Mesendoderm (in vitro differentiated cells): ENCODE results near the gene LONP1.
A peak's percentile ranks its signal among the peaks of the same experiment; 100 is the strongest.

Source experiments
- DNase-seq: peaks from one replicate; pipeline ENCODE4 v3.0.0; 2013
- H2AK5ac ChIP-seq: 2 replicates; pipeline ENCODE4 v1.6.1; 2013; ENCODE audit warnings: low read length, inconsistent platforms
- H2BK120ac ChIP-seq: 2 replicates; pipeline ENCODE4 v1.6.1; 2013; ENCODE audit warnings: low read depth, mild to moderate bottlenecking, low read length, moderate library complexity, mixed read lengths
- H2BK15ac ChIP-seq: replicated peaks from 2 replicates; pipeline ENCODE4 v1.6.1; 2013; ENCODE audit warnings: low read depth, mild to moderate bottlenecking, moderate library complexity
- H2BK5ac ChIP-seq: 2 replicates; pipeline ENCODE4 v1.6.1; 2013; ENCODE audit warnings: low read length, inconsistent platforms
- H3K18ac ChIP-seq: 2 replicates; pipeline ENCODE4 v1.6.1; 2013; ENCODE audit warnings: mild to moderate bottlenecking, low read length, mixed read lengths
- H3K23ac ChIP-seq: one replicate; pipeline ENCODE4 v1.6.1; 2013; ENCODE audit warnings: low read length
- H3K27ac ChIP-seq: 2 replicates; pipeline ENCODE4 v1.5.1; 2013; ENCODE audit warnings: low read depth, mild to moderate bottlenecking, inconsistent platforms, low read length, moderate library complexity
- H3K27me3 ChIP-seq: 2 replicates; pipeline ENCODE4 v1.6.1; 2013; ENCODE audit warnings: low read length, control low read depth, mild to moderate bottlenecking, inconsistent platforms; ENCODE audit not compliant: insufficient read depth, poor library complexity
- H3K36me3 ChIP-seq: 2 replicates; pipeline ENCODE4 v1.6.1; 2013; ENCODE audit warnings: low read length, inconsistent platforms; ENCODE audit not compliant: control insufficient read depth, insufficient read depth
- H3K4ac ChIP-seq: one replicate; pipeline ENCODE4 v1.6.1; 2013; ENCODE audit warnings: low read depth, mild to moderate bottlenecking, low read length, moderate library complexity
- H3K4me1 ChIP-seq: 2 replicates; pipeline ENCODE4 v1.6.1; 2013; ENCODE audit warnings: low read depth, low read length, inconsistent platforms; ENCODE audit not compliant: control insufficient read depth
- H3K4me2 ChIP-seq: 2 replicates; pipeline ENCODE4 v1.6.1; 2013; ENCODE audit warnings: low read length
- H3K4me3 ChIP-seq: 2 replicates; pipeline ENCODE4 v1.5.1; 2013; ENCODE audit warnings: mild to moderate bottlenecking, low read length
- H3K56ac ChIP-seq: one replicate; pipeline ENCODE4 v1.6.1; 2013; ENCODE audit warnings: low read length
- H3K79me1 ChIP-seq: 2 replicates; pipeline ENCODE4 v1.6.1; 2013; ENCODE audit warnings: low read length, inconsistent platforms
- H3K79me2 ChIP-seq: 2 replicates; pipeline ENCODE4 v1.6.1; 2013; ENCODE audit warnings: mild to moderate bottlenecking, low read length; ENCODE audit not compliant: control insufficient read depth, insufficient read depth
- H3K9ac ChIP-seq: 2 replicates; pipeline ENCODE4 v1.6.1; 2013; ENCODE audit warnings: low read length, inconsistent platforms
- H4K5ac ChIP-seq: one replicate; pipeline ENCODE4 v1.6.1; 2013; ENCODE audit warnings: low read length
- H4K8ac ChIP-seq: one replicate; pipeline ENCODE4 v1.6.1; 2013; ENCODE audit warnings: low read depth, mild to moderate bottlenecking, control low read depth, low read length, moderate library complexity
- WGBS: extraction: QIAGEN DNeasy Blood & Tissue Kit; methylation state at CpG from one replicate; pipeline ENCODE4 v1.1.7; 2013; ENCODE audit warnings: low lambda C conversion rate, missing lambda C conversion rate; ENCODE audit not compliant: insufficient coverage; ENCODE audit errors: extremely low coverage; 5-methylcytosine and 5-hydroxymethylcytosine counted together

LONP1 gene

DNA sequence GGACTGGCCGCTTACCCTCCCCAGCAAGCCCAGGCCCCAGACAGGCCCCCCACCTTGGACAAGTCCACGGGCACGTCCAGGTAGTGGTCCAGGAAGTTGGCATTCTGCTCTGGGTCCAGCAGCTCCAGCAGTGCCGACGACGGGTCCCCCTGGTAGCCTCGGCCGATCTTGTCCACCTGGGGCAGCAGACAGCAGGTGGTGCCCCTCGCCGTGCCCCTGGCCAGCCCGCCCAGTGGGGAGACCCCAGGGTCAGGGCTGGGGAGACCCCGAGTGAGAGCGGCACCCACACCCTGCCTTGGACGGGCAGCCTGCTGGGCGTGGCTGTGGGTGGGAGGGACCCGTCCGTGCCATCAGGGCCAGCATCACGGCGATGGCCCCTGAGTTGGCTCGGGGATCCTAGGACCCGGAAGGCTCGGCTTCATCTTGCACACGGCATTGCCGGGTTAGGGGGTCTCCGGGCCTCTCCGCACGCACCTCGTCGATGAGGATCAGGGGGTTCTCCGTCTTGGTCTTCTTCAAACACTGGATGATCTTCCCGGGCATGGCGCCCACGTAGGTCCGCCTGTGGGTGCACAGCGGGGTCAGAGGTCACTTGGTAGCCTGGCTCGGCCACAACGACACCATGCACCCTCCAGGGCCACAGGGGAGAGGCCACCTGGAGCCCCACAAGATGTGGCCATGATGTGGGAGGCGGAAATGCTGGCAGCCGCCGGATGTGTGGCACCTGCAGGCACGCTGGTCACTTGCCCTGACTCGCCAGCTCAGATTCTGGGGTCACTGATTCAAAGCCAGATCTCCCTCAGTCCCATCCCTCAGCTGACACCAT, 23.5 kb downstream of the LONP1 start:
- H4K5ac ChIP-seq = no peak overlapping the region
- no peak overlapping the region for H3K18ac ChIP-seq
- H3K23ac ChIP-seq = no peak overlapping the region
- peaks cover 24% of the 10 kb centered on the region for H3K79me2 ChIP-seq
- H3K27ac ChIP-seq = no peak overlapping the region
- H3K4ac ChIP-seq = no peak overlapping the region
- DNase-seq = no peak
- peaks cover 12% of the 10 kb centered on the region for H3K79me1 ChIP-seq
- H2BK120ac ChIP-seq = no peak overlapping the region
- H3K9ac ChIP-seq = no peak overlapping the region
- peaks cover 20% of the 10 kb centered on the region for H3K36me3 ChIP-seq
- H2BK15ac ChIP-seq = no peak overlapping the region
- no peak overlapping the region for H2AK5ac ChIP-seq
- no peaks in the 10 kb centered on the region for H3K4me1 ChIP-seq
- H4K8ac ChIP-seq = no peak overlapping the region
- H3K56ac ChIP-seq = no peak overlapping the region
- no CpG with 5 or more reads among the region's 42 CpGs for WGBS
- H3K4me3 ChIP-seq = no peak overlapping the region
- no peak overlapping the region for H3K4me2 ChIP-seq
- no peaks in the 10 kb centered on the region for H3K27me3 ChIP-seq
- no peak overlapping the region for H2BK5ac ChIP-seq

DNA sequence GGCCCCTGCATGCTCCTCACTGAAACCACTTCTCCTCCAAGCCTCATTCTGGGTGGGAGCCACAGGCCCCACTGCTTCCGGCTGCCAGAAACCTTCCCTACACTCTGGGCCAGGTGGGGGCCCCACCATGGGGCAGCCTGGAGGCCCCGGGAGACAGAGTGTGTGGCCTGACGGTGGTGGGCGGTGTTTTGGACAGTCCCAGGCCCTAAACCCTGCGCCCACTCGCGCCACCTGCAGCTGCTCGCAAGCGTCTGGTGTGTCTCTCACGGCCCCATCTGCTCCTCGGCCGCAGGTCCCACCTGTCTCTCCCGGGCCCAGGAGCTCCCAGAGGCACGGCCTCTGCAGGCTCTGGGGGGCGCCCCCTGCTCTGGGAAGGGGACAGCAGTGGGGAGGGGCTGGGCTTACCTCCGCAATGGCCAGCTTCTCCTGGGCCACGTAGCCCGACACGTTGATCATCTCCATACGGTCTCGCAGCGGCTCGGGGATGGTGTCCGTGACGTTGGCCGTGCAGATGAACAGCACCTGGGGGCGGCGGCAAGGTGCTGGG, 24.2 kb downstream of the LONP1 start:
- WGBS = no CpG with 5 or more reads among the region's 28 CpGs
- Histone ChIP-seq H3K79me1 (peaks cover 12% of the 10 kb centered on the region), H3K56ac (no peak overlapping the region), H2AK5ac (no peak overlapping the region), H2BK15ac (no peak overlapping the region), H3K36me3 (peaks cover 20% of the 10 kb centered on the region), H3K18ac (no peak overlapping the region), H3K27ac (no peak overlapping the region), H3K79me2 (peaks cover 30% of the 10 kb centered on the region), H3K4ac (no peak overlapping the region), H3K4me2 (no peak overlapping the region), H2BK5ac (no peak overlapping the region), H4K8ac (no peak overlapping the region), H3K27me3 (no peaks in the 10 kb centered on the region), H3K9ac (no peak overlapping the region), H3K23ac (no peak overlapping the region), H2BK120ac (no peak overlapping the region), H3K4me1 (no peaks in the 10 kb centered on the region), H3K4me3 (no peak overlapping the region), H4K5ac (no peak overlapping the region)
- no peak for DNase-seq

GRCh38 chr19:5694956-5695648, 24.8 kb downstream of the LONP1 start:
- peaks cover 12% of the 10 kb centered on the region for H3K79me1 ChIP-seq
- no peaks in the 10 kb centered on the region for H3K27me3 ChIP-seq
- H2AK5ac ChIP-seq = no peak overlapping the region
- H2BK15ac ChIP-seq = no peak overlapping the region
- DNase-seq = no peak
- no peak overlapping the region for H3K4ac ChIP-seq
- H3K4me1 ChIP-seq = no peaks in the 10 kb centered on the region
- H2BK5ac ChIP-seq = no peak overlapping the region
- no peak overlapping the region for H3K56ac ChIP-seq
- peaks cover 37% of the 10 kb centered on the region for H3K79me2 ChIP-seq
- H3K23ac ChIP-seq = no peak overlapping the region
- H4K5ac ChIP-seq = no peak overlapping the region
- no CpG with 5 or more reads among the region's 8 CpGs for WGBS
- H2BK120ac ChIP-seq = no peak overlapping the region
- H3K4me2 ChIP-seq = no peak overlapping the region
- no peak overlapping the region for H3K18ac ChIP-seq
- H3K9ac ChIP-seq = no peak overlapping the region
- no peak overlapping the region for H4K8ac ChIP-seq
- H3K27ac ChIP-seq = no peak overlapping the region
- H3K36me3 ChIP-seq = peaks cover 19% of the 10 kb centered on the region
- no peak overlapping the region for H3K4me3 ChIP-seq

DNA sequence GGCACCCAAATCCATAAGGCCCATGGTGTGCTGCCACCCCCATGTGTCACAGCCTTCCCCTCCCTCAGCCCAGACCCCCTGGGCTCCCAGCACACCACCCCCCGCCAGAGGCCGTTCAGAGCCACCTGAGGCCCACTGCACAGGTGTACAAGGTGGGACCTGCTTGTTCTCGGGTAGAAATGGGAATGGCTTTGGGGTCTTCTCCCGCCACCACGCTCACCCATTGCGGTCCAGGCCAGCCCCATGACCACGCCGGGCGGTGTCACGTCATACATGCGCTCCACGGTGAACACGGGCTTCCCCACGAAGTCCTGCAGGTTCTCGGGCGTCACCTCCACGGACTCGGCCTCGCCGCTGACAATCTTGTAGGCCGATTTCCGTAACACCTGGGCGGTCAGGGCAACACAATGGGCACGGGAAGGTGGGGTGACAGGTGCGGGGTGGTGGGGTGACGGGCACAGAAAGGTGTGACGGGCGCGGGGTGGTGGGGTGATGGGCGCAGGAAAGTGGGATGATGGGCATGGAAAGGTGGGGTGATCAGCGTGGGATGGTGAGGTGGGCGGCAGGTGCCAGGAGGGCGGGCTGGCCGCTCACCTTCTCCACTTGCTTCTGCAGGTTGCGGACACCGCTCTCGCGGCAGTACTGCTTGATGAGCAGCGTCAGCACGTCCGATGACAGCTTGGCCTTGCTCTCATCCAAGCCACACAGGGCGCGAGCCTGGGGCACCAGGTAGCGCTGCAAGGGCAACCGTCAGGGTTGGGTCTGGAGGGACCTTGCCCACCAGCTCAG, 25.6 kb downstream of the LONP1 start:
- no peak overlapping the region for H2BK5ac ChIP-seq
- no peak overlapping the region for H2AK5ac ChIP-seq
- no peak overlapping the region for H4K8ac ChIP-seq
- H2BK15ac ChIP-seq = no peak overlapping the region
- H4K5ac ChIP-seq = no peak overlapping the region
- H3K79me1 ChIP-seq = peaks cover 12% of the 10 kb centered on the region
- no peak for DNase-seq
- no peak overlapping the region for H3K4ac ChIP-seq
- H3K56ac ChIP-seq = no peak overlapping the region
- no peak overlapping the region for H3K4me2 ChIP-seq
- no peak overlapping the region for H3K4me3 ChIP-seq
- H3K27me3 ChIP-seq = no peaks in the 10 kb centered on the region
- no peaks in the 10 kb centered on the region for H3K4me1 ChIP-seq
- H3K9ac ChIP-seq = no peak overlapping the region
- no peak overlapping the region for H2BK120ac ChIP-seq
- no peak overlapping the region for H3K23ac ChIP-seq
- H3K27ac ChIP-seq = no peak overlapping the region
- no CpG with 5 or more reads among the region's 45 CpGs for WGBS
- H3K18ac ChIP-seq = no peak overlapping the region
- peaks cover 37% of the 10 kb centered on the region for H3K79me2 ChIP-seq
- peaks cover 19% of the 10 kb centered on the region for H3K36me3 ChIP-seq

DNA sequence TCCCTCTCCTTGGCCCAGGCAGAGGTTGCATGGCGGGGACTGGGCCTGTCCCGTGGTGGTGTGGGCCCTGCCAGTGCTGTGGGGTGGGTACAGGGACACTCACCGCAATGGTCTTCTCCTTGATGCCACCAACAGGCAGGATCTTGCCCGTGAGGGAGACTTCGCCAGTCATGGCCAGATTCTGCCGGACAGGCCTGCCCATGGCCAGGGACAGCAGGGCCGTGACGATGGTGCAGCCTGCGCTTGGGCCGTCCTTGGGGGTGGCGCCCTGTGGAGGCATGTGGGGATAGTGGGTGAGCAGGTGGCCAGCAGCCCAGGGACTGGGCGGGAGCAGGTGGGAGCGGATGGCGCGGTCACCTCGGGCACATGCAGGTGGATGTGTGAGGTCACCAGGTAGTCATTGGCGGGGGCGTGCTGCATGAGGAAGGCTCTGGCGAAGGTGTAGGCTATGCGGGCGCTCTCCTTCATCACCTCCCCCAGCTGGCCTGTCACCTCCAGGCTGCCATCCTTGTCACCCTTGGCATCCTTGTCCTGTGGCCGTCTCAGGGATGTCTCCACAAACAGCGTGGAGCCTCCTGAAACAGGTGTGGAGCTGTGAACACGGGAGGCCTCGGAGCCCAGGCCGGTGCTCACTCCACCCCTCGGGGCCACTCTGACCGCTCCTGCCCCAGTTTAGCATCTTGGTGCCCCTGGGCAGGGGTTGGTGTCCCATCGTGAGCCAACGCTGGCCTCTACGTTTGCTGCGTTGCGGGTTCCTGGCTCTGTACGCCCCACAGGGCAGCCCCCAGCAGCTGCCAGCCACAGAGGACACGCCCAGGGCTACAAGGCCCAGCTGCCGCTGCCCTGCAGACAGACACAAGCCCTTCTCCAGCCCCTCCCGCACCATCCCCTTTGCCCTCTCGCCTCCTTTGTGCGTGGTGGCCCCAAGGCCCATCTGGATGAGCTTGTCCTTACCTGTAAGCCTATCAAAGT, 26.5 kb downstream of the LONP1 start:
- H3K4me3 ChIP-seq = no peak overlapping the region
- peaks cover 12% of the 10 kb centered on the region for H3K79me1 ChIP-seq
- H3K4me2 ChIP-seq = no peak overlapping the region
- peaks cover 37% of the 10 kb centered on the region for H3K79me2 ChIP-seq
- H4K8ac ChIP-seq = no peak overlapping the region
- no peak overlapping the region for H4K5ac ChIP-seq
- no CpG with 5 or more reads among the region's 39 CpGs for WGBS
- H3K23ac ChIP-seq = no peak overlapping the region
- H3K4me1 ChIP-seq = no peaks in the 10 kb centered on the region
- H2AK5ac ChIP-seq = no peak overlapping the region
- H2BK5ac ChIP-seq = no peak overlapping the region
- peak overlapping the region; percentile 42 for H3K56ac ChIP-seq
- H3K9ac ChIP-seq = no peak overlapping the region
- H2BK15ac ChIP-seq = no peak overlapping the region
- H3K36me3 ChIP-seq = peaks cover 16% of the 10 kb centered on the region
- no peak for DNase-seq
- no peak overlapping the region for H3K18ac ChIP-seq
- no peak overlapping the region for H3K27ac ChIP-seq
- no peak overlapping the region for H3K4ac ChIP-seq
- no peak overlapping the region for H2BK120ac ChIP-seq
- H3K27me3 ChIP-seq = no peaks in the 10 kb centered on the region
